H1 (cell line): ENCODE measurements around the gene TOR1AIP1. TPM values are rescaled to one million over a fixed set of nuclear protein-coding genes. Genes with fewer than 3 reads are reported as not detected.

ENCODE experiments used
- CTCF ChIA-PET: fragments of 300-600 bp; sonication (Branson Sonifier 250); formaldehyde crosslinking; loops from one replicate; lab custom pipeline; 2021; ENCODE audit not compliant: partially characterized antibody; lab: Charles Lee
- POLR2A ChIA-PET: fragments of 300-600 bp; sonication (Branson Sonifier 250); formaldehyde crosslinking; loops from one replicate; lab custom pipeline; 2021; ENCODE audit warnings: inconsistent platforms; ENCODE audit not compliant: partially characterized antibody; lab: Charles Lee
- DNase-seq, 2 experiments: peaks; one replicate each; pipeline versions ENCODE4 v3.0.0 to v3.0.0-alpha.2; 2010 to 2022; ENCODE audit warnings: low spot score in 2 of 2, low read depth in 1 of 2, mixed read lengths in 1 of 2
- FAIRE-seq: peaks from 2 replicates; lab custom pipeline; 2011; peaks lifted over from hg19 to GRCh38; lab: Jason Lieb, UNC
- H2AFZ ChIP-seq: 2 replicates; pipeline ENCODE4 v1.8.1; 2012; ENCODE audit warnings: low read length, inconsistent platforms
- H2AK5ac ChIP-seq: 2 replicates; pipeline ENCODE4 v1.6.1; 2013; ENCODE audit warnings: low read depth, low read length
- H2BK120ac ChIP-seq: replicated peaks from 2 replicates; pipeline ENCODE3; 2013; ENCODE audit warnings: low read depth, low read length, inconsistent platforms
- H2BK12ac ChIP-seq: 2 replicates; pipeline ENCODE4 v1.6.1; 2013; ENCODE audit warnings: low read depth, low read length
- H2BK15ac ChIP-seq: 2 replicates; pipeline ENCODE4 v1.6.1; 2013; ENCODE audit warnings: low read length
- H2BK20ac ChIP-seq: 2 replicates; pipeline ENCODE4 v1.6.1; 2013; ENCODE audit warnings: low read length
- H2BK5ac ChIP-seq: 2 replicates; pipeline ENCODE4 v1.6.1; 2013; ENCODE audit warnings: low read depth, low read length
- H3K14ac ChIP-seq: 2 replicates; pipeline ENCODE4 v1.6.1; 2013; ENCODE audit warnings: inconsistent platforms; ENCODE audit not compliant: insufficient read length
- H3K18ac ChIP-seq: 2 replicates; pipeline ENCODE4 v1.6.1; 2013; ENCODE audit warnings: low read length; ENCODE audit errors: extremely low read depth
- H3K23ac ChIP-seq: 2 replicates; pipeline ENCODE4 v1.6.1; 2013; ENCODE audit warnings: inconsistent platforms; ENCODE audit not compliant: insufficient read length
- H3K23me2 ChIP-seq: 2 replicates; pipeline ENCODE4 v1.6.1; 2013; ENCODE audit warnings: low read depth, low read length
- H3K27ac ChIP-seq: 2 replicates; pipeline ENCODE4 v1.6.1; 2011; ENCODE audit warnings: low read depth, low read length, inconsistent platforms
- H3K27me3 ChIP-seq, 4 experiments: replicated peaks in 1 of 4; 1 replicate in 1 of 4; 2 replicates in 3 of 4; pipeline versions ENCODE4 v1.6.1 to v1.8.1; 2011 to 2013; ENCODE audit warnings: low read length in 3 of 4, mild to moderate bottlenecking in 3 of 4, inconsistent platforms in 2 of 4, mixed read lengths in 2 of 4, moderate library complexity in 1 of 4; ENCODE audit not compliant: control insufficient read depth in 3 of 4, insufficient read depth in 3 of 4; ENCODE audit errors: extremely low read depth in 1 of 4
- H3K36me3 ChIP-seq, 4 experiments: 2 replicates each; pipeline versions ENCODE4 v1.6.1 to v1.8.1; 2011 to 2013; ENCODE audit warnings: mild to moderate bottlenecking in 4 of 4, low read length in 3 of 4, moderate library complexity in 2 of 4, control low read depth in 1 of 4, inconsistent platforms in 1 of 4; ENCODE audit not compliant: insufficient read depth in 4 of 4, control insufficient read depth in 2 of 4
- H3K4ac ChIP-seq: replicated peaks from 2 replicates; pipeline ENCODE3; 2013; ENCODE audit warnings: low read length, low read depth, mixed read lengths, inconsistent platforms; ENCODE audit not compliant: insufficient read length
- H3K4me1 ChIP-seq, 4 experiments: replicated peaks in 1 of 4; 1 replicate in 1 of 4; 2 replicates in 3 of 4; pipeline versions ENCODE4 v1.6.1 to v1.8.1; 2011 to 2013; ENCODE audit warnings: low read length in 3 of 4, inconsistent platforms in 2 of 4, mixed read lengths in 1 of 4; ENCODE audit not compliant: insufficient read depth in 4 of 4, control insufficient read depth in 3 of 4
- H3K4me2 ChIP-seq, 2 experiments: 2 replicates each; pipeline versions ENCODE4 v1.6.1 to v1.8.1; 2011 to 2013; ENCODE audit warnings: low read depth in 2 of 2, low read length in 2 of 2, control low read depth in 1 of 2, inconsistent platforms in 1 of 2, mild to moderate bottlenecking in 1 of 2; ENCODE audit not compliant: insufficient read depth in 1 of 2
- H3K4me3 ChIP-seq, 4 experiments: fragments of 200-600, 300-600 bp in 1 of 4; sonication (generic), shearing (Covaris generic), sonication (Bioruptor Twin) in 1 of 4; 2 replicates each; pipeline versions ENCODE4 v1.5.1 to v1.8.1; 2011 to 2016; ENCODE audit warnings: low read length in 4 of 4, low read depth in 3 of 4, control low read depth in 2 of 4, inconsistent platforms in 2 of 4, mild to moderate bottlenecking in 2 of 4, mixed read lengths in 1 of 4, moderate library complexity in 1 of 4; ENCODE audit not compliant: insufficient read depth in 2 of 4; ENCODE audit errors: extremely low read depth in 1 of 4
- H3K56ac ChIP-seq: replicated peaks from 2 replicates; pipeline ENCODE3; 2013; ENCODE audit warnings: low read depth, mild to moderate bottlenecking, mixed read lengths, low read length, inconsistent platforms; ENCODE audit not compliant: insufficient read length
- H3K79me1 ChIP-seq: 2 replicates; pipeline ENCODE4 v1.6.1; 2013; ENCODE audit warnings: low read depth, low read length, control low read depth
- H3K79me2 ChIP-seq, 2 experiments: 2 replicates each; pipeline versions ENCODE4 v1.6.1 to v1.8.1; 2012 to 2013; ENCODE audit warnings: low read length in 2 of 2, mild to moderate bottlenecking in 2 of 2, inconsistent platforms in 1 of 2; ENCODE audit not compliant: insufficient read depth in 2 of 2, control insufficient read depth in 1 of 2
- H3K9ac ChIP-seq, 4 experiments: replicated peaks in 1 of 4; 1 replicate in 1 of 4; 2 replicates in 3 of 4; pipeline versions ENCODE4 v1.6.1 to v1.8.1; 2011 to 2013; ENCODE audit warnings: low read depth in 3 of 4, low read length in 3 of 4, control low read depth in 2 of 4, mild to moderate bottlenecking in 2 of 4, moderate library complexity in 2 of 4, inconsistent platforms in 1 of 4; ENCODE audit errors: extremely low read depth in 1 of 4
- H3K9me3 ChIP-seq, 2 experiments: 2 replicates each; pipeline versions ENCODE4 v1.6.1 to v1.8.1; 2012 to 2013; ENCODE audit warnings: mild to moderate bottlenecking in 2 of 2, moderate library complexity in 2 of 2, control low read depth in 1 of 2, inconsistent platforms in 1 of 2, low read depth in 1 of 2, low read length in 1 of 2, mixed read lengths in 1 of 2; ENCODE audit not compliant: insufficient read depth in 2 of 2
- H4K20me1 ChIP-seq, 2 experiments: replicated peaks in 1 of 2; 2 replicates each; pipeline versions ENCODE3 to v1.8.1; 2011 to 2013; ENCODE audit warnings: inconsistent platforms in 2 of 2, low read length in 2 of 2, mild to moderate bottlenecking in 1 of 2; ENCODE audit not compliant: insufficient read depth in 2 of 2, control insufficient read depth in 1 of 2
- H4K5ac ChIP-seq: 2 replicates; pipeline ENCODE4 v1.6.1; 2013; ENCODE audit warnings: low read length, low read depth, mixed read lengths, inconsistent platforms; ENCODE audit not compliant: insufficient read length
- H4K8ac ChIP-seq: 2 replicates; pipeline ENCODE4 v1.8.0; 2013; ENCODE audit warnings: mild to moderate bottlenecking, moderate library complexity, low read length, inconsistent platforms; ENCODE audit not compliant: insufficient read depth; ENCODE audit errors: extremely low read depth
- H4K91ac ChIP-seq: replicated peaks from 2 replicates; pipeline ENCODE3; 2013; ENCODE audit warnings: low read length, mixed read lengths, inconsistent platforms; ENCODE audit not compliant: insufficient read length
- JUND ChIP-seq: IDR thresholded peaks from 2 replicates; pipeline ENCODE4 v1.6.1; 2011; ENCODE audit warnings: mild to moderate bottlenecking, improper control_type of control experiment, low read length
- PHF8 ChIP-seq: fragments of 200-600 bp; sonication (generic); conservative IDR thresholded peaks from 2 replicates; pipeline ENCODE4 v1.7.1; 2012; ENCODE audit warnings: low read depth, mild to moderate bottlenecking, inconsistent platforms, low read length, moderate library complexity
- RNF2 ChIP-seq: fragments of 200-900, 300-1000 bp; sonication (generic); IDR thresholded peaks from 2 replicates; pipeline ENCODE4 v1.7.1; 2016; ENCODE audit warnings: borderline replicate concordance, low read depth, mild to moderate bottlenecking, antibody characterized with exemption, low read length; ENCODE audit not compliant: poor library complexity, severe bottlenecking; ENCODE audit errors: missing control alignments
- WGBS, 2 experiments: shearing (Covaris generic) in 1 of 2; methylation state at CpG; one replicate each; pipeline versions ENCODE4 v1.1.6 to v1.1.7; 2013 to 2015; ENCODE audit warnings: low lambda C conversion rate in 2 of 2, mixed read lengths in 2 of 2, inconsistent platforms in 1 of 2, low coverage in 1 of 2, missing lambda C conversion rate in 1 of 2; ENCODE audit not compliant: insufficient replicate concordance in 2 of 2, insufficient coverage in 1 of 2, insufficient read length in 1 of 2; ENCODE audit errors: extremely low coverage in 1 of 2, missing lambda C conversion rate in 1 of 2; 5-methylcytosine and 5-hydroxymethylcytosine counted together
- polyA plus RNA-seq, 7 experiments: library from polyadenylated mRNA; depleted of rRNA in 3 of 7; stranded (reverse) in 5 of 7; unstranded in 2 of 7; fragments of >200 nt in 5 of 7; fragments of 200-250 nt in 2 of 7; gene quantifications; 1 replicate in 5 of 7; 2 replicates in 1 of 7; 4 replicates in 1 of 7; pipeline versions ENCODE4 v1.2.1 to v1.2.3, GENCODE V29; 2011 to 2013; ENCODE audit warnings: missing spikeins in 2 of 7, mixed read lengths in 2 of 7
- total RNA-seq: library from RNA; stranded (reverse); fragmentation: NEBNext Ultra II Directional; extraction: Animal tissue kit (Norgen Biotek cat#: 25700); gene quantifications from 2 replicates; pipeline ENCODE4 v1.2.1, GENCODE V29; 2021

Gene TOR1AIP1
- total and polyA plus RNA-seq, 2 of the 8 experiments (the other 6 are each of a cell fraction or from before 2014, with no cell fraction given), result 5.7 to 22.8 TPM

GRCh38 chr1:179951383-179952144 is 69.5 kb downstream of the TOR1AIP1 start:
- H3K4me2 ChIP-seq, result no peak overlapping the region
- H3K36me3 ChIP-seq, result no peaks in the 10 kb centered on the region
- no peak overlapping the region for H3K56ac ChIP-seq
- no peaks in the 10 kb centered on the region for H3K79me1 ChIP-seq
- no peak overlapping the region for H3K27ac ChIP-seq
- no peak overlapping the region for H2AK5ac ChIP-seq
- no peak overlapping the region for H3K4ac ChIP-seq
- no peak overlapping the region for H3K23ac ChIP-seq
- POLR2A ChIA-PET, result interaction anchor here (1.0 kb wide), 1 partner anchor 9 kb away, joined by 3 read pairs; no protein-coding TSS in a partner anchor
- no peak overlapping the region for H2AFZ ChIP-seq
- peaks cover 0 to 4% (median 0%) of the 10 kb centered on the region in 4 experiments; a peak in 2 of 7 replicates for H3K4me1 ChIP-seq
- no peaks in the 10 kb centered on the region for H3K27me3 ChIP-seq
- WGBS, 2 experiments, result 94% methylated on average over 10 of the region's 10 CpGs; no CpG with 5 or more reads in 1 of the 2 experiments
- H2BK120ac ChIP-seq, result no peak overlapping the region
- no peak overlapping the region for H2BK20ac ChIP-seq
- no peak overlapping the region for H4K5ac ChIP-seq
- no peak overlapping the region for H4K91ac ChIP-seq
- H3K9me3 ChIP-seq, result no peaks in the 10 kb centered on the region
- no peak overlapping the region for H3K14ac ChIP-seq
- H2BK12ac ChIP-seq, result no peak overlapping the region
- H2BK5ac ChIP-seq, result no peak overlapping the region
- peaks cover 8% of the 10 kb centered on the region for H3K23me2 ChIP-seq
- FAIRE-seq, result no peak
- no peak overlapping the region for H4K8ac ChIP-seq
- H4K20me1 ChIP-seq, result no peaks in the 10 kb centered on the region
- peaks cover 0 to 15% of the 10 kb centered on the region in 2 experiments; a peak in 3 of 4 replicates for H3K79me2 ChIP-seq
- H2BK15ac ChIP-seq, result no peak overlapping the region
- CTCF ChIA-PET, result interaction anchor here (1.3 to 1.5 kb wide), 2 partner anchors 69 to 216 kb away, joined by 3 to 5 read pairs; no protein-coding TSS in a partner anchor
- H3K4me3 ChIP-seq, result no peak overlapping the region
- no peak for DNase-seq
- no peak overlapping the region for H3K9ac ChIP-seq
- TF ChIP-seq PHF8 (no peak), JUND (no peak), RNF2 (no peak)
- H3K18ac ChIP-seq, result no peak overlapping the region
